Measurements from ENCODE around the gene ENPP1.

- TF ChIP-seq CTCF (IDR thresholded peaks at IDR 0.05) (no peak), POLR2A (IDR thresholded peaks at IDR 0.05) (no peak), EP300 (IDR thresholded peaks at IDR 0.05) (no peak)
Measured at GRCh38 chr6:131802347-131802746, 5.5 kb upstream of the ENPP1 start.

Measured in ovary (tissue), 3 donors.